IMR-90 (cell line): Measurements from ENCODE around the gene ARSB. TPM values are rescaled to one million over a fixed set of nuclear protein-coding genes. Genes with fewer than 3 reads are reported as not detected.

Source experiments
- ATAC-seq: fragments of 200-7000 bp; cut with Tn5 transposase; 2 replicates; pipeline ENCODE4 v1.9.1; 2020; ENCODE audit warnings: low read depth, mild to moderate bottlenecking, moderate library complexity
- BruUV-seq: library from RNA; stranded (reverse); fragments of 400-500 nt; replicated peaks from 2 replicates; lab custom pipeline; 2021; lab: Mats Ljungman, UMichigan
- CTCF ChIA-PET: fragments of 300-600 bp; formaldehyde crosslinking; extraction: SDS; loops from one replicate; lab custom pipeline; 2021; ENCODE audit warnings: antibody characterized with exemption; lab: Yijun Ruan, JAX
- POLR2A ChIA-PET: fragments of 300-600 bp; sonication (Branson Sonifier 250); formaldehyde crosslinking; loops from one replicate; lab custom pipeline; 2022; ENCODE audit warnings: antibody characterized with exemption; ENCODE audit not compliant: unreplicated experiment; lab: Charles Lee
- DNase-seq: peaks from one replicate; pipeline ENCODE4 v3.0.0; 2013
- H2AFZ ChIP-seq: replicated peaks from 2 replicates; pipeline ENCODE3; 2013; ENCODE audit warnings: low read length, mild to moderate bottlenecking; ENCODE audit not compliant: poor library complexity
- H2AK5ac ChIP-seq: 2 replicates; pipeline ENCODE4 v1.6.1; 2013; ENCODE audit warnings: low read depth, low read length, inconsistent platforms
- H2AK9ac ChIP-seq: replicated peaks from 2 replicates; pipeline ENCODE3; 2013; ENCODE audit warnings: mild to moderate bottlenecking, low read depth, low read length, moderate library complexity; ENCODE audit not compliant: poor library complexity
- H2BK120ac ChIP-seq: 2 replicates; pipeline ENCODE4 v1.6.1; 2013; ENCODE audit warnings: low read depth, low read length, inconsistent platforms
- H2BK15ac ChIP-seq: 3 replicates; pipeline ENCODE4 v1.6.1; 2013; ENCODE audit warnings: low read depth, low read length, inconsistent platforms
- H2BK20ac ChIP-seq: 2 replicates; pipeline ENCODE4 v1.6.1; 2013; ENCODE audit warnings: low read depth, mild to moderate bottlenecking, inconsistent platforms, low read length, moderate library complexity
- H2BK5ac ChIP-seq: 2 replicates; pipeline ENCODE4 v1.6.1; 2013; ENCODE audit warnings: mild to moderate bottlenecking, low read depth, low read length, inconsistent platforms; ENCODE audit not compliant: poor library complexity, severe bottlenecking
- H3K14ac ChIP-seq: replicated peaks from 2 replicates; pipeline ENCODE4 v1.6.1; 2013; ENCODE audit warnings: low read depth, low read length, inconsistent platforms
- H3K18ac ChIP-seq: 2 replicates; pipeline ENCODE4 v1.6.1; 2013; ENCODE audit warnings: low read depth, low read length, control low read depth
- H3K23ac ChIP-seq: 2 replicates; pipeline ENCODE4 v1.6.1; 2013; ENCODE audit warnings: low read depth, low read length, inconsistent platforms
- H3K27ac ChIP-seq: 2 replicates; pipeline ENCODE4 v1.5.1; 2013; ENCODE audit warnings: mild to moderate bottlenecking, control low read depth, low read length; ENCODE audit not compliant: insufficient read depth
- H3K27me3 ChIP-seq: 2 replicates; pipeline ENCODE4 v1.6.1; 2013; ENCODE audit warnings: low read length; ENCODE audit not compliant: control insufficient read depth, insufficient read depth
- H3K36me3 ChIP-seq: 2 replicates; pipeline ENCODE4 v1.6.1; 2013; ENCODE audit warnings: low read length, mixed read lengths; ENCODE audit not compliant: control insufficient read depth, insufficient read depth
- H3K4ac ChIP-seq: 2 replicates; pipeline ENCODE4 v1.6.1; 2013; ENCODE audit warnings: low read depth, low read length, inconsistent platforms
- H3K4me1 ChIP-seq: 2 replicates; pipeline ENCODE4 v1.6.1; 2013; ENCODE audit warnings: low read length, mixed read lengths; ENCODE audit not compliant: control insufficient read depth, insufficient read depth
- H3K4me2 ChIP-seq: 2 replicates; pipeline ENCODE4 v1.6.1; 2013; ENCODE audit warnings: low read depth, mild to moderate bottlenecking, control low read depth, low read length, moderate library complexity
- H3K4me3 ChIP-seq: 2 replicates; pipeline ENCODE4 v1.5.1; 2013; ENCODE audit warnings: low read depth, mild to moderate bottlenecking, control low read depth, low read length, moderate library complexity; ENCODE audit not compliant: insufficient read depth
- H3K56ac ChIP-seq: 2 replicates; pipeline ENCODE4 v1.6.1; 2013; ENCODE audit warnings: low read length, inconsistent platforms; ENCODE audit not compliant: insufficient read depth; ENCODE audit errors: extremely low read depth
- H3K79me1 ChIP-seq, 2 experiments: 2 replicates each; pipeline ENCODE4 v1.6.1; 2013; ENCODE audit warnings: low read length in 2 of 2, inconsistent platforms in 1 of 2, low read depth in 1 of 2
- H3K9ac ChIP-seq: 2 replicates; pipeline ENCODE4 v1.6.1; 2013; ENCODE audit warnings: low read depth, low read length, control low read depth
- H3K9me1 ChIP-seq: 2 replicates; pipeline ENCODE4 v1.6.1; 2013; ENCODE audit warnings: low read length, inconsistent platforms; ENCODE audit not compliant: insufficient read depth
- H3K9me3 ChIP-seq: 2 replicates; pipeline ENCODE4 v1.6.1; 2013; ENCODE audit warnings: low read length; ENCODE audit not compliant: control insufficient read depth, insufficient read depth
- H4K20me1 ChIP-seq: 2 replicates; pipeline ENCODE4 v1.6.1; 2013; ENCODE audit warnings: low read length, inconsistent platforms; ENCODE audit not compliant: insufficient read depth
- H4K5ac ChIP-seq: 2 replicates; pipeline ENCODE4 v1.6.1; 2013; ENCODE audit warnings: mild to moderate bottlenecking, low read depth, low read length, control low read depth
- H4K8ac ChIP-seq, 2 experiments: 2 replicates each; pipeline ENCODE4 v1.6.1; 2013; ENCODE audit warnings: low read depth in 2 of 2, low read length in 2 of 2, control low read depth in 1 of 2, inconsistent platforms in 1 of 2
- H4K91ac ChIP-seq: 2 replicates; pipeline ENCODE4 v1.6.1; 2013; ENCODE audit warnings: low read depth, low read length, inconsistent platforms; ENCODE audit not compliant: insufficient read depth
- CEBPB ChIP-seq: IDR thresholded peaks from 2 replicates; pipeline ENCODE4 v1.6.1; 2012; ENCODE audit warnings: low read depth, low read length, improper control_type of control experiment
- FOS ChIP-seq: fragments of 150-350 bp; IDR thresholded peaks from 2 replicates; pipeline ENCODE4 v1.6.1; 2016; ENCODE audit warnings: low read depth, low read length
- MAFK ChIP-seq: IDR thresholded peaks from 2 replicates; pipeline ENCODE4 v1.6.1; 2012; ENCODE audit warnings: low read depth, low read length, improper control_type of control experiment
- MAZ ChIP-seq: IDR thresholded peaks from 2 replicates; pipeline ENCODE4 v1.6.1; 2012; ENCODE audit warnings: low read depth, mild to moderate bottlenecking, low read length, improper control_type of control experiment, moderate library complexity, borderline replicate concordance
- MXI1 ChIP-seq: IDR thresholded peaks from 2 replicates; pipeline ENCODE4 v1.6.1; 2012; ENCODE audit warnings: low read depth, mild to moderate bottlenecking, low read length, moderate library complexity, borderline replicate concordance
- NFE2L2 ChIP-seq: fragments of 150-350 bp; IDR thresholded peaks from 2 replicates; pipeline ENCODE4 v1.6.1; 2016; ENCODE audit warnings: low read depth, mild to moderate bottlenecking, low read length
- POLR2A ChIP-seq: IDR thresholded peaks from 2 replicates; pipeline ENCODE4 v1.6.1; 2012; ENCODE audit warnings: mild to moderate bottlenecking, low read depth, low read length
- RCOR1 ChIP-seq: IDR thresholded peaks from 2 replicates; pipeline ENCODE4 v1.6.1; 2012; ENCODE audit warnings: mild to moderate bottlenecking, low read length, improper control_type of control experiment; ENCODE audit not compliant: insufficient replicate concordance
- RFX5 ChIP-seq: IDR thresholded peaks from 2 replicates; pipeline ENCODE4 v1.8.0; 2012; ENCODE audit warnings: low read depth, mild to moderate bottlenecking, low read length, moderate library complexity
- SMC3 ChIP-seq: fragments of 150-350 bp; IDR thresholded peaks from 2 replicates; pipeline ENCODE4 v1.6.1; 2016; ENCODE audit warnings: low read depth, mild to moderate bottlenecking, antibody characterized with exemption, low read length, moderate library complexity
- WGBS, 2 experiments: methylation state at CpG; one replicate each; pipeline versions ENCODE4 v1.1.5 to v1.1.7; 2013; ENCODE audit warnings: missing lambda C conversion rate in 2 of 2; ENCODE audit not compliant: insufficient read length in 1 of 2; ENCODE audit errors: extremely low coverage in 2 of 2; 5-methylcytosine and 5-hydroxymethylcytosine counted together
- dilution Hi-C: fragments of 300-500 bp; cut with HindIII; formaldehyde crosslinking; loops from one replicate; pipeline ENCODE4 v1.14.3; 2018; ENCODE audit warnings: low sequenced_read_pairs; ENCODE audit not compliant: unreplicated experiment
- in situ Hi-C: fragments of 300-500 bp; cut with MboI; formaldehyde crosslinking; loops from 3 replicates; pipeline ENCODE4 v1.14.3; 2019; ENCODE audit warnings: low sequenced_read_pairs, inconsistent platforms, mixed read lengths
- intact Hi-C: fragments of 100-400 bp; cut with micrococcal nuclease; formaldehyde crosslinking; loops from 2 replicates; pipeline ENCODE4 v1.10.0; 2022
- polyA plus RNA-seq, 3 experiments: library from polyadenylated mRNA; depleted of rRNA; stranded (reverse); fragments of >200 nt; gene quantifications; 2 replicates each; pipeline ENCODE4 v1.2.3, GENCODE V29; 2012; ENCODE audit warnings: low replicate concordance in 1 of 3
- total RNA-seq: library from RNA; depleted of rRNA; stranded (reverse); fragments of >200 nt; gene quantifications from 2 replicates; pipeline ENCODE4 v1.2.3, GENCODE V29; 2012
- TF ChIP-seq, protein P1 (sequence below): fragments of 150-350 bp; IDR thresholded peaks from 2 replicates; pipeline ENCODE4 v1.6.1; 2016; ENCODE audit warnings: low read depth, mild to moderate bottlenecking, low read length, moderate library complexity, borderline replicate concordance
- TF ChIP-seq, protein P2 (sequence below): conservative IDR thresholded peaks from 2 replicates; pipeline ENCODE4 v1.5.1; 2012; ENCODE audit warnings: mild to moderate bottlenecking, low read depth, low read length, improper control_type of control experiment
- TF ChIP-seq, protein P3 (sequence below): fragments of 150-350 bp; IDR thresholded peaks from 2 replicates; pipeline ENCODE4 v1.6.1; 2017; ENCODE audit warnings: mild to moderate bottlenecking, antibody characterized with exemption, low read length, low read depth

ARSB gene
- total and polyA plus RNA-seq, 2 of the 4 experiments (the other 2 are of a cell fraction), result 16.0 to 16.3 TPM

DNA sequence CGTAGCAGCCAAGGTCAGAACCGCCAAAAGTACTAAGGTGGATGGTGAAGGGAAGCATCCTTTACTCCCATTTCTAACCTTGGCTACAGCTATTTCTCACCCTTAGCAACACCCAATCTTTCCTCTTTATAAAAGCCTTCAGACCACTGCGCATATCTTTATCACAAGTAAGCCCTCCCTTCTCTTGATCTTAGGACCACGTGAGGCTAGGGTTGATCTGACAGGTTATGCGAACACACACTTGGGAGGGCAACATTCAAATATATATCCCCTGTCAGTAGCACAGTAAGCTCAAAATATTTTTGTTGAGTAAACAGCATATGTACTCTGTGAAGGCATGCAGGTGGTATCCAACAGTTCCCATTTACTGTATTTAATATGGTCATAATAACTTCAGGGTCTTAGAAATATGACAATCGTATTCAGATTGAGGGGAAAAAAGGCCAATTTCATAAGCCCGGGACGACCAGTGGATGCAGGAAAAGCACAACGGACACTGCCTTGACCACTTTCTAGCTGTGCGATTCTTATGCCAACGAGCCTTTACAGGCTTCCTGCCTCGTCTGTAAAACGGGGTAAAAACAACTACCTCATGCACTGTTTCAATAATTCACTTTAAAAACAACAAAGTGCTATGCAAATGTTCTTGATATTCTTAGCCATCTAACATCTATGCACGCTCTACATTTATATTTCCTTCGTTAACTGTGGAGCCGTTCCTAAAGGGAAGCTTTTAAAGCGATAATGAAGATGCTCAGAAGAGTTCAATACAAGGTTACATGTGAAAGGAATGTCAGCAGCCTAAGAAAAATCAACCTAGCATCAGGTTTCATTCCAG lies 1.3 kb downstream of the ARSB start:
- 0% methylated on average over 4 of the region's 17 CpGs; no CpG with 5 or more reads in 1 of the 2 experiments for WGBS, 2 experiments
- CTCF ChIA-PET, result interaction anchor here (1.1 to 1.3 kb wide), 5 partner anchors 11 to 84 kb away, joined by 3 to 5 read pairs (median 3); no protein-coding TSS in a partner anchor
- peak; percentile 21 for DNase-seq
- no peaks in the 10 kb centered on the region for H4K20me1 ChIP-seq
- H2AK9ac ChIP-seq, result peak overlapping the region; percentile 79
- peak overlapping the region; percentile 72 to 94; a peak in 3 of 4 replicates for H4K8ac ChIP-seq
- H2BK15ac ChIP-seq, result peak overlapping the region; percentile 41; the same call in 2 of the 3 replicates
- in situ Hi-C loops (no loop called here), dilution Hi-C loops (no loop called here), intact Hi-C loops (loop anchor here (5.0 to 10.0 kb wide), 2 partner anchors 38 to 1679 kb away; no protein-coding TSS in a partner anchor)
- H2BK120ac ChIP-seq, result peak overlapping the region; percentile 88
- peaks cover 7% of the 10 kb centered on the region for H3K4me1 ChIP-seq
- ATAC-seq, result peak; percentile 5
- H3K14ac ChIP-seq, result peak overlapping the region; percentile 93
- BruUV-seq, result no TSS peak
- peak overlapping the region; percentile 52 for H3K9ac ChIP-seq
- POLR2A ChIA-PET, result no interaction called here
- peak overlapping the region; percentile 81 for H2AK5ac ChIP-seq
- peak overlapping the region; percentile 96 for H3K4me2 ChIP-seq
- H3K27ac ChIP-seq, result peak overlapping the region; percentile 79
- H3K18ac ChIP-seq, result peak overlapping the region; percentile 22; the same call in 1 of the 2 replicates
- no peaks in the 10 kb centered on the region for H3K36me3 ChIP-seq
- H3K4ac ChIP-seq, result peak overlapping the region; percentile 80
- peaks cover 18 to 40% of the 10 kb centered on the region in 2 experiments for H3K79me1 ChIP-seq
- peak overlapping the region; percentile 72 for H3K4me3 ChIP-seq
- H2AFZ ChIP-seq, result peak overlapping the region; percentile 96
- H3K9me1 ChIP-seq, result peaks cover 7% of the 10 kb centered on the region
- no peaks in the 10 kb centered on the region for H3K27me3 ChIP-seq
- peak overlapping the region; percentile 58 for H4K91ac ChIP-seq
- H4K5ac ChIP-seq, result peak overlapping the region; percentile 53; the same call in 1 of the 2 replicates
- H2BK20ac ChIP-seq, result peak overlapping the region; percentile 41
- H3K23ac ChIP-seq, result peak overlapping the region; percentile 77
- peak overlapping the region; percentile 40 for H2BK5ac ChIP-seq
- H3K56ac ChIP-seq, result peak overlapping the region; percentile 67
- H3K9me3 ChIP-seq, result no peaks in the 10 kb centered on the region
- TF ChIP-seq MXI1, result no peak
- TF ChIP-seq, protein P1, sequence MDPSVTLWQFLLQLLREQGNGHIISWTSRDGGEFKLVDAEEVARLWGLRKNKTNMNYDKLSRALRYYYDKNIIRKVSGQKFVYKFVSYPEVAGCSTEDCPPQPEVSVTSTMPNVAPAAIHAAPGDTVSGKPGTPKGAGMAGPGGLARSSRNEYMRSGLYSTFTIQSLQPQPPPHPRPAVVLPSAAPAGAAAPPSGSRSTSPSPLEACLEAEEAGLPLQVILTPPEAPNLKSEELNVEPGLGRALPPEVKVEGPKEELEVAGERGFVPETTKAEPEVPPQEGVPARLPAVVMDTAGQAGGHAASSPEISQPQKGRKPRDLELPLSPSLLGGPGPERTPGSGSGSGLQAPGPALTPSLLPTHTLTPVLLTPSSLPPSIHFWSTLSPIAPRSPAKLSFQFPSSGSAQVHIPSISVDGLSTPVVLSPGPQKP, result no peak
- TF ChIP-seq, protein P2, sequence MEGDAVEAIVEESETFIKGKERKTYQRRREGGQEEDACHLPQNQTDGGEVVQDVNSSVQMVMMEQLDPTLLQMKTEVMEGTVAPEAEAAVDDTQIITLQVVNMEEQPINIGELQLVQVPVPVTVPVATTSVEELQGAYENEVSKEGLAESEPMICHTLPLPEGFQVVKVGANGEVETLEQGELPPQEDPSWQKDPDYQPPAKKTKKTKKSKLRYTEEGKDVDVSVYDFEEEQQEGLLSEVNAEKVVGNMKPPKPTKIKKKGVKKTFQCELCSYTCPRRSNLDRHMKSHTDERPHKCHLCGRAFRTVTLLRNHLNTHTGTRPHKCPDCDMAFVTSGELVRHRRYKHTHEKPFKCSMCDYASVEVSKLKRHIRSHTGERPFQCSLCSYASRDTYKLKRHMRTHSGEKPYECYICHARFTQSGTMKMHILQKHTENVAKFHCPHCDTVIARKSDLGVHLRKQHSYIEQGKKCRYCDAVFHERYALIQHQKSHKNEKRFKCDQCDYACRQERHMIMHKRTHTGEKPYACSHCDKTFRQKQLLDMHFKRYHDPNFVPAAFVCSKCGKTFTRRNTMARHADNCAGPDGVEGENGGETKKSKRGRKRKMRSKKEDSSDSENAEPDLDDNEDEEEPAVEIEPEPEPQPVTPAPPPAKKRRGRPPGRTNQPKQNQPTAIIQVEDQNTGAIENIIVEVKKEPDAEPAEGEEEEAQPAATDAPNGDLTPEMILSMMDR, result no peak
- no peak for TF ChIP-seq MAFK
- no peak for TF ChIP-seq NFE2L2
- TF ChIP-seq RFX5, result no peak
- TF ChIP-seq RCOR1, result no peak
- no peak for TF ChIP-seq SMC3
- no peak for TF ChIP-seq MAZ
- TF ChIP-seq FOS, result no peak
- TF ChIP-seq, protein P3, sequence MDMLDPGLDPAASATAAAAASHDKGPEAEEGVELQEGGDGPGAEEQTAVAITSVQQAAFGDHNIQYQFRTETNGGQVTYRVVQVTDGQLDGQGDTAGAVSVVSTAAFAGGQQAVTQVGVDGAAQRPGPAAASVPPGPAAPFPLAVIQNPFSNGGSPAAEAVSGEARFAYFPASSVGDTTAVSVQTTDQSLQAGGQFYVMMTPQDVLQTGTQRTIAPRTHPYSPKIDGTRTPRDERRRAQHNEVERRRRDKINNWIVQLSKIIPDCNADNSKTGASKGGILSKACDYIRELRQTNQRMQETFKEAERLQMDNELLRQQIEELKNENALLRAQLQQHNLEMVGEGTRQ, result no peak
- TF ChIP-seq CEBPB, result no peak
- TF ChIP-seq POLR2A, result no peak
